HFF-Myc (cell line): ENCODE results near the gene SLC29A3.
A peak's percentile ranks its signal among the peaks of the same experiment; 100 is the strongest.

Experiments
- DNase-seq: peaks from one replicate; pipeline ENCODE4 v3.0.0-alpha.2; 2011; ENCODE audit warnings: low read depth; ENCODE audit errors: extremely low read depth
- H3K4me3 ChIP-seq: replicated peaks from 2 replicates; pipeline ENCODE4 v1.5.1; 2011; ENCODE audit warnings: low read depth, mild to moderate bottlenecking, control low read depth, low read length
- CTCF ChIP-seq: IDR thresholded peaks from 2 replicates; pipeline ENCODE4 v1.5.1; 2012; ENCODE audit warnings: mild to moderate bottlenecking, low read depth, low read length, control low read depth; ENCODE audit errors: missing control alignments

SLC29A3 gene

DNA sequence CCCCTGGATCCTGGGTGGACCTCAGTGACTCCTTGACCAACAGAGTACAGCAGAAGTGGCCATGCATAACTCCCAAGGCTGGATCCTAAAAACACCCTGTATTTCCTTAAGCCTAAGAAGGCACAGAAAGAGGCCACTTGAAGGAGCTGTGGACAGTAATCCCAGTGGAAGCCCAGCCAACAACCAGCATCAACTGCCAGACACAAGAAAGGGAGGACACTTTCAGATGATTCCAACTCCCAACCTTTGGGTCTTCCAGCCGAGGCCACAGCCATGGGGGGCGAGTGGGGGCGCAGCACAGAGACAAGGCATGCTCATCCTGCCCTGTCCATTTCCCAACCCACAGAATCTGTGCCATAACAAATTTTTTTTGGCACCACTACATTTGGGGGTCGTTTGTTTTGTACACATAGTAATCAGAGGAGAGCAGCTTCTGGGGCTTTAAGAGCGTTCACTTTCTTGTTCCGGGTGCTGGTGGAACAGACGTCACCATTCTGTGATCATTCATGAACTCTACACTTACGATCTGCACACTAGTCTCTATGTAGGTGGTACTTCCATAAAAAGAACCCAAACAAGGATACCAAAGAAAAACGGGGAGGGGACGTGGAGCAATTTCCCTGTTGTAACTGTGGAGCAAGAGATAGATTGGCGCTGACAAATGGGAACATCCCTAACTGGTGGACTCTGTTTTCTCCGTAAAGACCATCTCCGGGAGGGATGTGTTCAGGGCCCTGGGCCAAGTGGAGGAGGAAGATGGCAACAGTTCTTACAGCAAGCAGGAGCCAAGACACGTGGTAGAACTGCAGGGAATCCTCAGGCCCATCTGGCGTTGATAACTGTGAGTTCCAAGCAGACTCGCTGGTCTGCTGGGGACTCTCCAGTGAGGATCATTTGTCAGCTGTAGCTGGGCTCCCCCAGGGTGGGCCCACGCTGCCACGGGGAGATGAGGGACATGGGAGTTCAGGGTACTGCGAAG is 6.0 kb upstream of the SLC29A3 start:
- peak; percentile 61 for DNase-seq
- H3K4me3 ChIP-seq: no peak overlapping the region
- no peak for TF ChIP-seq CTCF

- peak; percentile 26 for DNase-seq
- H3K4me3 ChIP-seq: no peak overlapping the region
- peak; percentile 68 for TF ChIP-seq CTCF
These were observed 4.9 kb upstream of the SLC29A3 start for GRCh38 chr10:71314028-71314693.

- no peak for TF ChIP-seq CTCF
- H3K4me3 ChIP-seq: no peak overlapping the region
- no peak for DNase-seq
These were observed 4.3 kb upstream of the SLC29A3 start for GRCh38 chr10:71314694-71315225.

DNA sequence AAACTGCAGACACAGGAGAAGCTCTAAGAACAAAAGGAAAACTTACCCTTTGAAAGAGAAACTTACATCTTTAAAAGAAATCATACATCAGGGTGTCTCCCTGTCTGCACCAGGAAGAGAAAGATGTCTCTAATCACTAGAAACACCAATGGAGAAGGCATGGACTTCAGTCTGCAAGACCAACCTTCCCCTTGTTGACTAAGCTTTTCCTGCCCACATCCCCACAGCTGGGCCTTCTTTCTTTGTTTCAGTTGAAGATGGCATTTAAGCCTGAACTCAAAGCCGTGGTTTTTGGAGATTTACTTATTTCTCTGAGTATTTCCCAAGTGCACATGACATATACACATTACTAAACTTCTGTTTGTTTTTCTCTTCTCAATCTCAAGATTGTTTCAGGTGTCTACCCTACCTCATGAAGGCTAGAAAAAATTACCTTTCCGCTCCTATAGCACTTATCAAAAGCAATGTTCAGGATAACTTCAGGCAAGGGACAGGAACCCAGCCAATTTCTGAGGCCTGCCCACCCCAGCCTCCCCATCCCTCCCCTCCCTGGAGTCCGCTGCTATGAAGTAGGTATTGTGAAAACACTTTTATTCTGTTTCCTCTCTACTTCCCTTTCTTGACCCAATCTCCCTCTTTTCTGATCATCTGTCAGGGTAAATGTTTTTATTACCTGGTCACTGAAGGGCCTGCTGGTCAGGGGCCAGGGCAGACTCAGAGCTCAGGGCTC is 2.8 kb upstream of the SLC29A3 start:
- DNase-seq: no peak
- H3K4me3 ChIP-seq: no peak overlapping the region
- TF ChIP-seq CTCF: no peak

DNA sequence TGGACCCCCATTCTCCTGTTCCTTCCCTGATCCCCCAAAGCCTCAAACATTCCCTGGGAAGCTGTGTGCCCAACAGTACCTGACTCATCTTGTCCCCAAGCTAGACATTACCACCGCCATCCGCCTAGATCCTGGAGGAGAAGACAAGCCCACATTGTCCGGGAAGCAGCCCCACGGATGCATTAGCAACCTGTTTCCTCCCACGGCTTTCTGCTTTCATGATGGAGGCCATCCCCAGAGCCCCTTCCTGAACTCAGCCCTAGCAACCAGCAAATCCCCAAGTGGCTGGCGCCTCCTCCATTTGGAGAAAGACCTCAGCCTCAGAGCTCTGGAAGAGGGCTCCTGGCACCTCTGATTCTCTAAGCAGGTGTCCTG is 2.3 kb upstream of the SLC29A3 start:
- DNase-seq: no peak
- TF ChIP-seq CTCF: no peak
- no peak overlapping the region for H3K4me3 ChIP-seq

DNA sequence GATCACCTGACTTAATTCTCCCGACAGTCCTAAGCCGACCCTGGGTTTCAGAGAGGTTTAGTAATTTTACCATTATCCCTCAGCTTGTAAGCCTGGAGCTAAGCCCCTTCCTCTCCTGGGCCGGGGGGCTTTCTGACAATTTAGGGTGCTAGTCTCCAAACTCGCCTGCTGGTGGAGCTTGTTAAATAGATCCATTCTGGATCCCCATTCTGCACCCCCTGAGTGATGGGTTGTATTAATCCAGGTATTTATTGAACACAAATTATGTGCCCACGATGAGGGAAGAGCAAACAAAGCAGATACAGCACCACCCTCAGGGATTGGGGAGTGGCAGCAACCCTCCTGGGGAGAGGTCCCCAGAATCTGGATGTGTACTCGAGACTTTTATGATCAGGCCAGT is 1.3 kb upstream of the SLC29A3 start:
- no peak for TF ChIP-seq CTCF
- DNase-seq: no peak
- H3K4me3 ChIP-seq: no peak overlapping the region
